CMK (cell line): ENCODE results near the gene FUOM.
"Not testable (repeated sequence)": the region's sequence is repeated elsewhere in the genome, so short reads cannot be mapped to it uniquely, and the experiment has no call there.

Experiments used
- DNase-seq: peaks from one replicate; pipeline ENCODE4 v3.0.0-alpha.2; 2010; ENCODE audit warnings: low read depth

Gene FUOM

GRCh38 chr10:133388236-133388972, 30.6 kb upstream of the FUOM start:
- DNase-seq: no peak

- DNase-seq: not testable (repeated sequence)
Measured at GRCh38 chr10:133386951-133387350, 29.1 kb upstream of the FUOM start.

DNA sequence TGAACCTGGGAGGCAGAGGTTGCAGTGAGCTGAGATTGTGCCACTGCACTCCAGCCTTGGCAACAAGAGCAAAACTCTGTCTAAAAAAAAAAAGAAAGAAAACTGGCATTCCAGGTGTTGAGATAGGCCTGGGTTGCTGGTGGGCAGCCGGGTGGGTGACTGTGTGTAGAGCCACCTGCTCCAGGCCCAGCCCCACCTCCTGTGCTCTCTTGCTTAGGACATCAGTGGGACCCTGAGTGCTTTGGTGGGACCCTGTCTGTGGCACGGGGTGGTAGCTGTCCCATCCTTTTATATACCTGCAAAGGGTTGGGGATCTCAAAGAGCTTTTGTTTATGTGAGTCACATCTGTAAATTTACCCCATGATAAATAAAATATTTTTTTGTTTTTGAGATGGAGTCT, 27.4 kb upstream of the FUOM start:
- no peak for DNase-seq

- DNase-seq: no peak
Measured at GRCh38 chr10:133384071-133384470, 26.3 kb upstream of the FUOM start.

- DNase-seq: no peak
Measured at GRCh38 chr10:133383551-133383950, 25.7 kb upstream of the FUOM start.

DNA sequence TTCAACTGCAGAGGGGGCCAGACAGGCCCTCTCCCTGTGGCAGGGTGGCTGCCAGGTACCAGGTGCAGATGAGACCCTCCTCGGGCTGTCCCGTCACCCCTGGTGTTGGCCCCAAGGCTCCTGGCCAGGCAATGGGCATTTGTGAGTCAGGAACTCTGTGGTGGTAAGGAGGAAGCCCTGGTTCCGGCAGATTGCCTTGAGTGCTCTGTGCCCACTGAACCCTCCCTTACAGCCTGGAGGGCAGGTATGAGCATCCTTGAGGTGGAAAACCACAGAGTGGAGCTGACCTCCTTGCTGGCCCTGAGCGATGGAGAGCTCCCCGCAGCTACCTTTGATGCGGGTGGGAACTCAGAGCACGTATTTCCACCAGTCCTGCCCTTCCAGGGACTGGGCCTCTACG, 23.2 kb upstream of the FUOM start:
- no peak for DNase-seq

GRCh38 chr10:133379801-133380666, 22.2 kb upstream of the FUOM start:
- DNase-seq: no peak

DNA sequence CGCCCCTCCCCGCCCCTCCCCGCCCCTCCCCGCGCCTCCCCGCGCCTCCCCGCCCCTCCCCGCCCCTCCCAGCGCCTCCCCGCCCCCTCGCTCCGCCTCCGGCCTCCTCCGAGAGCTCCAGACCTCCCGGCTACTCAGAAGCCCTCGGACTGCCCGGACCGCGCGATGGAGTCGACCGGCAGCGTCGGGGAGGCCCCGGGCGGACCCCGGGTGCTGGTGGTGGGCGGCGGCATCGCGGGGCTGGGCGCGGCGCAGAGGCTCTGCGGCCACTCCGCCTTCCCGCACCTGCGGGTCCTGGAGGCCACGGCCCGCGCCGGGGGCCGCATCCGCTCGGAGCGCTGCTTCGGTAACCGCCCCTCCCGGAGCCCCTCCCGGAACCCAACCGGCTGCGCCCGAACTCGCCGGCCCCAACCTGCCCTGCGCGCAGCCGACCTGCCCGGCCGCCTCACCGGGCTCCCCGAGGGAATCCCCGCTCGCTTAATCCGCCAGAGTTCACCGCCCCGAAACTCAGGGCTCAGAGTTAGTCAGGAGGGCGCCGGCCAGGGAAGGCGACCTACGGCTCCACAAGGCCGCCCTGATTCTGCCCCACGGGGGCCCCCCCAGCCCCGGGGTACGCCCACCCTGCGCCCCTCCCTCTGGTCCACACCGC, 21.5 kb upstream of the FUOM start, which contains the start of gene PAOX:
PAOX (plus strand) TSS at position 111 of the 649 bp plus-strand sequence; CDS start at position 166, 55 bp downstream.
- DNase-seq: no peak

- DNase-seq: no peak
Measured at GRCh38 chr10:133378251-133379096, 20.7 kb upstream of the FUOM start.

- DNase-seq: no peak
Measured at GRCh38 chr10:133377818-133378250, 20.0 kb upstream of the FUOM start.

DNA sequence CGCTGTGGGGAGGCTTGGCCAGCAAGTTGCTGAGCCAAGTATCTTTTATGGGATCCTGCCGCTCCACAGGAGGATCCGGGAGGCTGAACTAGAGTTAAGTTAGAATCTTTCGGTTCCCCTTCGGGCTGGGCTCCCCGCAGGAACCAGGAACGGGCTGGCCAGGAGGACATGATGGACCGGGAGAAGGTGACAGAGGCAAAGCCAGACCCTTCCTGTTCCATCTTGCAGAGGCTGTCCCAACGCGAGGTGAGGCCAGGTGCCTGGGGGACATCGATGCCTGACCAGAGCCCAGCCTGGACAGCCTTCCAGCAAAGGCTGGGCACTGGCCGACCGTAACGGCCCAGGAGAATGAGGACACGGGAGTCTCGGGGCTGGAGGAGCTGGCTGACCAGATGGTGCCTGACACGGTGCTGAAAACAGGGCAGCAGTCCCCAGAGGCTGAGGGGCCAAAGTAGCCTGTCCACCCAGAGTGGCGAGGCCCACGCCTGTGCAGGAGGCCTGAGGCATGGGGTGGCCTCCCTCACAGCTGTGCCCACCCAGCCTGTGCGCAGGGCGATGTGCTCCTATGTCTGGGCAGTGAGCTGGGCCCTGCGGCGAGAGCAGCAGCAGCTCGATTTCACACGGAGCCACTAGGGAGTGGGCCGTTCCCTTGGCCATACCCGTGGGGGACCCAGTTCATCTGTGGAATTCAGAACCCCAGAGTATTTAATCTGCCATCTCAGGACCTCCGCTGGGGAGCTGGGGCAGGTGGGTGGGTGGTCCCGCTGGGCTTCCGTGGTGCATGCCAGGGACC, 19.4 kb upstream of the FUOM start:
- DNase-seq: no peak

- DNase-seq: not testable (repeated sequence)
Measured at GRCh38 chr10:133376183-133376582, 18.4 kb upstream of the FUOM start.

DNA sequence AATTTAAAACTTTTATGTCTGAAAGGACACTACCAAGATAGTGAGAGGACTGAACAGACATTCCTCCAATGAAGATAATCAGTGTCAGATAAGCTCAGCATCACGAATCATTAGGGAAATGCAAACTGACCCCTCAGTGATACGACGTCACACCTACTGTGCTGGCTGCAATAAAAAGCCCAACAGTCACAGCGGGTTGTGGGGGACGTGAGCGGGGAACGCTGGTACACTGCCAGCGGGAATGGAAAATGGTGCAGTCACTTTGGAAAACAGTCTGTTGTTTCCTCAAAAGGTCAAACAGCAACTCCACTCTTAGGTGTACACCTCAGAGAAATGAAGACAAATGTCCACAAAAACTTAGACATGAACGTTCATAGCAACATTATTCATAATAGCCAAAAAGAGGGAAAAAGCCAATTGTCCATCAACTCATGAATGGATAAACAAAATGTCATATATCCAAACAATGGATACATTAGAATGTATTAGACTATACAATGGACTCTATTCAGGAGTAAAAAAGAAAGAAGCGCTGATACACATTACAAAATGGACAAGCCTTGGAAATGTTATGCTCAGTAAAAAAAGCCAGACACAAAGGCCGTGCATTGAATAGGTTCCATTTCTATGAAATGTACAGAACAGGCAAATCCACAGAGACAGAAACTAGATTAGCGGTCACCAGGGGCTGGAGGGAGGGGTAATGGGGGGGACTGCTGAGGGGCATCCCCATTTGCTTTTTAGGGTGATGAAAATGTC, 17.7 kb upstream of the FUOM start:
- DNase-seq: no peak

GRCh38 chr10:133373174-133374090, 15.6 kb upstream of the FUOM start, which contains the start of gene ECHS1:
TSS of gene ECHS1 (minus strand) at chr10:133373354. CDS start at chr10:133373333, 21 bp downstream.
- peak; percentile 79 for DNase-seq

GRCh38 chr10:133372507-133372906, 14.7 kb upstream of the FUOM start:
- DNase-seq: no peak

GRCh38 chr10:133370030-133370786, 12.4 kb upstream of the FUOM start:
- DNase-seq: no peak

- no peak for DNase-seq
Measured at GRCh38 chr10:133368153-133368552, 10.3 kb upstream of the FUOM start.

GRCh38 chr10:133367461-133367860, 9.6 kb upstream of the FUOM start:
- not testable (repeated sequence) for DNase-seq
